DND-41 (cell line): ENCODE results near the gene CD58.

ENCODE experiments used
- EZH2 ChIP-seq: IDR thresholded peaks from 3 replicates; pipeline ENCODE4 v1.6.1; 2012; ENCODE audit warnings: borderline replicate concordance, low read depth, mild to moderate bottlenecking, moderate library complexity, low read length, inconsistent platforms; ENCODE audit not compliant: severe bottlenecking
- TF ChIP-seq, protein P1 (sequence below): IDR thresholded peaks from 2 replicates; pipeline ENCODE4 v1.5.1; 2012; ENCODE audit warnings: borderline replicate concordance, low read length, moderate library complexity, mild to moderate bottlenecking; ENCODE audit not compliant: poor library complexity, severe bottlenecking; ENCODE audit errors: extremely low read depth

DNA sequence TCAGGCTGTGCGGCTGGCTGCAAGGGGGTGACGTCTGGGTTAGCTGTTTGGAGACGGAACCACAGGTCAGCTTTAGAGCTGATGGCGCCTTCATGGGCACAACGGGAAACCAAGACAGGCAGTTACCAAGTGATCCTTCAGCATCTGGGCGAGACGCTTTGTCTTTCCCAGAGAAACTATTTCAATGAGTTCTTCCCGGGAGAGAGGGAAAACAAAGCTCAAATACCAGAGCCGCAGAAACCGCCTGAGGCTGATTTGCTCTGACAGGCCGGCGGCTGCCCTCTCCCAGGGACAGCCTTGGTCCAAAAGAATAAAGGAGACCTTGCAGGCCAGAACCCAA is 76.5 kb downstream of the CD58 start:
- TF ChIP-seq, protein P1, sequence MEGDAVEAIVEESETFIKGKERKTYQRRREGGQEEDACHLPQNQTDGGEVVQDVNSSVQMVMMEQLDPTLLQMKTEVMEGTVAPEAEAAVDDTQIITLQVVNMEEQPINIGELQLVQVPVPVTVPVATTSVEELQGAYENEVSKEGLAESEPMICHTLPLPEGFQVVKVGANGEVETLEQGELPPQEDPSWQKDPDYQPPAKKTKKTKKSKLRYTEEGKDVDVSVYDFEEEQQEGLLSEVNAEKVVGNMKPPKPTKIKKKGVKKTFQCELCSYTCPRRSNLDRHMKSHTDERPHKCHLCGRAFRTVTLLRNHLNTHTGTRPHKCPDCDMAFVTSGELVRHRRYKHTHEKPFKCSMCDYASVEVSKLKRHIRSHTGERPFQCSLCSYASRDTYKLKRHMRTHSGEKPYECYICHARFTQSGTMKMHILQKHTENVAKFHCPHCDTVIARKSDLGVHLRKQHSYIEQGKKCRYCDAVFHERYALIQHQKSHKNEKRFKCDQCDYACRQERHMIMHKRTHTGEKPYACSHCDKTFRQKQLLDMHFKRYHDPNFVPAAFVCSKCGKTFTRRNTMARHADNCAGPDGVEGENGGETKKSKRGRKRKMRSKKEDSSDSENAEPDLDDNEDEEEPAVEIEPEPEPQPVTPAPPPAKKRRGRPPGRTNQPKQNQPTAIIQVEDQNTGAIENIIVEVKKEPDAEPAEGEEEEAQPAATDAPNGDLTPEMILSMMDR, result no peak
- TF ChIP-seq EZH2, result no peak
